HepG2 (cell line): ENCODE data around the gene MPC2. TPM values are rescaled to one million over a fixed set of nuclear protein-coding genes. Genes with fewer than 3 reads are reported as not detected.

Experiments used
- CCDC6 ChIP-seq: sonication (generic); formaldehyde crosslinking; IDR thresholded peaks from 2 replicates; pipeline ENCODE4 v1.8.1; 2022; ENCODE audit warnings: mild to moderate bottlenecking, missing genetic modification reagents, moderate library complexity
- GLI4 ChIP-seq: sonication (generic); formaldehyde crosslinking; IDR thresholded peaks from 2 replicates; pipeline ENCODE4 v1.5.1; 2020; ENCODE audit warnings: missing genetic modification reagents, mild to moderate bottlenecking, moderate library complexity, borderline replicate concordance
- HDAC1 ChIP-seq: sonication (generic); formaldehyde crosslinking; IDR thresholded peaks from 2 replicates; pipeline ENCODE4 v1.5.1; 2020; ENCODE audit warnings: mild to moderate bottlenecking, missing genetic modification reagents
- HDAC6 ChIP-seq: fragments of 200-600 bp; sonication (generic); IDR thresholded peaks from 2 replicates; pipeline ENCODE4 v1.7.0; 2017; ENCODE audit warnings: mild to moderate bottlenecking, antibody characterized with exemption, low read length, low read depth
- SMAD9 ChIP-seq: sonication (generic); formaldehyde crosslinking; IDR thresholded peaks from 2 replicates; pipeline ENCODE4 v1.5.1; 2020; ENCODE audit warnings: mild to moderate bottlenecking, missing genetic modification reagents
- TP53 ChIP-seq: sonication (generic); formaldehyde crosslinking; conservative IDR thresholded peaks from 2 replicates; pipeline ENCODE4 v1.4.0; 2020; ENCODE audit warnings: missing genetic modification reagents
- YY1 ChIP-seq: IDR thresholded peaks from 2 replicates; pipeline ENCODE4 v1.6.1; 2011; ENCODE audit warnings: low read length, low read depth, moderate library complexity, mild to moderate bottlenecking; ENCODE audit not compliant: insufficient read depth, insufficient replicate concordance
- ZFY ChIP-seq: sonication (generic); formaldehyde crosslinking; IDR thresholded peaks from 2 replicates; pipeline ENCODE4 v1.4.0; 2020; ENCODE audit warnings: missing genetic modification reagents
- ZNF121 ChIP-seq: sonication (generic); formaldehyde crosslinking; IDR thresholded peaks from 2 replicates; pipeline ENCODE4 v1.5.0; 2020; ENCODE audit warnings: mild to moderate bottlenecking, missing genetic modification reagents
- ZNF484 ChIP-seq: sonication (generic); formaldehyde crosslinking; IDR thresholded peaks from 2 replicates; pipeline ENCODE4 v1.5.1; 2020; ENCODE audit warnings: mild to moderate bottlenecking, low read depth, missing genetic modification reagents, borderline replicate concordance
- ZNF558 ChIP-seq: sonication (generic); formaldehyde crosslinking; IDR thresholded peaks from 2 replicates; pipeline ENCODE4 v1.9.0; 2022; ENCODE audit warnings: mild to moderate bottlenecking, missing genetic modification reagents, borderline replicate concordance
- ZNF652 ChIP-seq: IDR thresholded peaks from 2 replicates; pipeline ENCODE4 v1.6.1; 2016; ENCODE audit warnings: low read depth, borderline replicate concordance
- ZNF776 ChIP-seq: sonication (generic); formaldehyde crosslinking; IDR thresholded peaks from 2 replicates; pipeline ENCODE4 v1.4.0; 2020; ENCODE audit warnings: mild to moderate bottlenecking, missing genetic modification reagents
- ZNF788 ChIP-seq: sonication (generic); formaldehyde crosslinking; IDR thresholded peaks from 2 replicates; pipeline ENCODE4 v1.5.0; 2020; ENCODE audit warnings: mild to moderate bottlenecking, missing genetic modification reagents, borderline replicate concordance
- ZNF878 ChIP-seq: sonication (generic); formaldehyde crosslinking; IDR thresholded peaks from 2 replicates; pipeline ENCODE4 v1.8.1; 2023; ENCODE audit warnings: mild to moderate bottlenecking, missing genetic modification reagents, moderate library complexity
- polyA plus RNA-seq, 8 experiments: library from polyadenylated mRNA; depleted of rRNA in 3 of 8; stranded (reverse) in 7 of 8; unstranded in 1 of 8; fragments of >200 nt; fragmentation: Illumina TruSeq in 4 of 8; extraction: Trizol in 4 of 8; gene quantifications; 2 replicates each; pipeline versions ENCODE4 v1.2.1 to v1.2.3, GENCODE V29; 2011 to 2016; ENCODE audit warnings: low read depth in 4 of 8, missing spikeins in 1 of 8, mixed read lengths in 1 of 8; ENCODE audit not compliant: insufficient read depth in 1 of 8
- total RNA-seq, 5 experiments: library from RNA; depleted of rRNA; stranded (reverse); fragments of >200 nt; fragmentation: Illumina TruSeq; extraction: Trizol; gene quantifications; 2 replicates each; pipeline ENCODE4 v1.2.3, GENCODE V29; 2016; ENCODE audit warnings: low read depth in 1 of 5
- TF ChIP-seq, protein P1 (sequence below): sonication (generic); formaldehyde crosslinking; IDR thresholded peaks from 2 replicates; pipeline ENCODE4 v1.4.0; 2020; ENCODE audit warnings: mild to moderate bottlenecking, missing genetic modification reagents
- TF ChIP-seq, protein P2 (sequence below): IDR thresholded peaks from 2 replicates; pipeline ENCODE4 v1.6.1; 2016; ENCODE audit warnings: mild to moderate bottlenecking
- TF ChIP-seq, protein P3 (sequence below): sonication (generic); formaldehyde crosslinking; IDR thresholded peaks from 2 replicates; pipeline ENCODE4 v1.4.0; 2020; ENCODE audit warnings: missing genetic modification reagents, borderline replicate concordance
- TF ChIP-seq, protein P4 (sequence below): sonication (generic); formaldehyde crosslinking; IDR thresholded peaks from 2 replicates; pipeline ENCODE4 v1.5.1; 2020; ENCODE audit warnings: missing genetic modification reagents, mild to moderate bottlenecking, borderline replicate concordance
- TF ChIP-seq, protein P5 (sequence below): sonication (generic); formaldehyde crosslinking; IDR thresholded peaks from 2 replicates; pipeline ENCODE4 v1.4.0; 2020; ENCODE audit warnings: missing genetic modification reagents

Gene MPC2
- total and polyA plus RNA-seq, 2 of the 13 experiments (the other 11 are each of a cell fraction or from before 2014, with no cell fraction given): 38.8 to 136 TPM

DNA sequence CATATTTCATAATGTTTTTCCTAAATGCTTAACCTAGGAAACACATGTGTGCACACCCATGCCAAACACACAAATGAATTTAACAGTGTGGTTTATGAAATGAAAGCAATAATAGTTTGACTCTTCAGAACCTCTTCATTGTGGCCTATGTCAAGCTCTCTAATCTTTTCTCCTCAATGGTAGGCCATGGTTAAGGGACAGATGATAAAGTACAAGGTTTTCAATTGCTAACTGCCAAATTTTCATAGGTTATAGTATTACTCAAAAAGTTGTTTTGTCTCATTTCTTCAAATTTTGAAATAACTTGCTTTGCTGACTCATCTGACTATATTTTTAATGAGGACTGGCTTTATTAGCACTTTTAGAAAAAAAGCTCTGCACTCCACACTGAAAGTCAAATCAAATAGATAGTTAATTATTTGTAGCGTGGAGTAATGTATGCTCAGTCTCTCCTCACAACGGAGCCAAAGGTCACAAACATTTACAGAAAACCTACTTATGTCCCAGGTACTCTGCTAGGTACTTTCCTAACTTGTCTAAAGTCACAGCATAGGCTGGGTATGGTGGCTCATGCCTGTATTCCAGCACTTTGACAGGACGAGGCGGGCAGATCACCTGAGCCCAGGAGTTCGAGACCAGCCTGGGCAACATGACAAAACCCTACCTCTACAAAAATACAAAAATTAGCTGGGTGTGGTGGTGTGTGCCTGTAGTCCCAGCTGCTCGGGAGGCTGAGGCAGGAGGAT lies 19.9 kb downstream of the MPC2 start (continued):
- TF ChIP-seq ZNF121 (CRISPR knock-in tag): 0 out of 2 replicates have a peak, but pooled peaks have one; percentile 17
- 0 out of 2 replicates have a peak, but pooled peaks have one; percentile 16 for TF ChIP-seq HDAC1 (CRISPR knock-in tag)
- TF ChIP-seq, protein P1, sequence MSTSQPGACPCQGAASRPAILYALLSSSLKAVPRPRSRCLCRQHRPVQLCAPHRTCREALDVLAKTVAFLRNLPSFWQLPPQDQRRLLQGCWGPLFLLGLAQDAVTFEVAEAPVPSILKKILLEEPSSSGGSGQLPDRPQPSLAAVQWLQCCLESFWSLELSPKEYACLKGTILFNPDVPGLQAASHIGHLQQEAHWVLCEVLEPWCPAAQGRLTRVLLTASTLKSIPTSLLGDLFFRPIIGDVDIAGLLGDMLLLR (CRISPR knock-in tag): no peak
- TF ChIP-seq TP53 (CRISPR knock-in tag): no peak
- no peak for TF ChIP-seq HDAC6
- TF ChIP-seq, protein P2, sequence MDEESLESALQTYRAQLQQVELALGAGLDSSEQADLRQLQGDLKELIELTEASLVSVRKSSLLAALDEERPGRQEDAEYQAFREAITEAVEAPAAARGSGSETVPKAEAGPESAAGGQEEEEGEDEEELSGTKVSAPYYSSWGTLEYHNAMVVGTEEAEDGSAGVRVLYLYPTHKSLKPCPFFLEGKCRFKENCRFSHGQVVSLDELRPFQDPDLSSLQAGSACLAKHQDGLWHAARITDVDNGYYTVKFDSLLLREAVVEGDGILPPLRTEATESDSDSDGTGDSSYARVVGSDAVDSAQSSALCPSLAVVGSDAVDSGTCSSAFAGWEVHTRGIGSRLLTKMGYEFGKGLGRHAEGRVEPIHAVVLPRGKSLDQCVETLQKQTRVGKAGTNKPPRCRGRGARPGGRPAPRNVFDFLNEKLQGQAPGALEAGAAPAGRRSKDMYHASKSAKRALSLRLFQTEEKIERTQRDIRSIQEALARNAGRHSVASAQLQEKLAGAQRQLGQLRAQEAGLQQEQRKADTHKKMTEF: peak; percentile 56
- TF ChIP-seq, protein P3, sequence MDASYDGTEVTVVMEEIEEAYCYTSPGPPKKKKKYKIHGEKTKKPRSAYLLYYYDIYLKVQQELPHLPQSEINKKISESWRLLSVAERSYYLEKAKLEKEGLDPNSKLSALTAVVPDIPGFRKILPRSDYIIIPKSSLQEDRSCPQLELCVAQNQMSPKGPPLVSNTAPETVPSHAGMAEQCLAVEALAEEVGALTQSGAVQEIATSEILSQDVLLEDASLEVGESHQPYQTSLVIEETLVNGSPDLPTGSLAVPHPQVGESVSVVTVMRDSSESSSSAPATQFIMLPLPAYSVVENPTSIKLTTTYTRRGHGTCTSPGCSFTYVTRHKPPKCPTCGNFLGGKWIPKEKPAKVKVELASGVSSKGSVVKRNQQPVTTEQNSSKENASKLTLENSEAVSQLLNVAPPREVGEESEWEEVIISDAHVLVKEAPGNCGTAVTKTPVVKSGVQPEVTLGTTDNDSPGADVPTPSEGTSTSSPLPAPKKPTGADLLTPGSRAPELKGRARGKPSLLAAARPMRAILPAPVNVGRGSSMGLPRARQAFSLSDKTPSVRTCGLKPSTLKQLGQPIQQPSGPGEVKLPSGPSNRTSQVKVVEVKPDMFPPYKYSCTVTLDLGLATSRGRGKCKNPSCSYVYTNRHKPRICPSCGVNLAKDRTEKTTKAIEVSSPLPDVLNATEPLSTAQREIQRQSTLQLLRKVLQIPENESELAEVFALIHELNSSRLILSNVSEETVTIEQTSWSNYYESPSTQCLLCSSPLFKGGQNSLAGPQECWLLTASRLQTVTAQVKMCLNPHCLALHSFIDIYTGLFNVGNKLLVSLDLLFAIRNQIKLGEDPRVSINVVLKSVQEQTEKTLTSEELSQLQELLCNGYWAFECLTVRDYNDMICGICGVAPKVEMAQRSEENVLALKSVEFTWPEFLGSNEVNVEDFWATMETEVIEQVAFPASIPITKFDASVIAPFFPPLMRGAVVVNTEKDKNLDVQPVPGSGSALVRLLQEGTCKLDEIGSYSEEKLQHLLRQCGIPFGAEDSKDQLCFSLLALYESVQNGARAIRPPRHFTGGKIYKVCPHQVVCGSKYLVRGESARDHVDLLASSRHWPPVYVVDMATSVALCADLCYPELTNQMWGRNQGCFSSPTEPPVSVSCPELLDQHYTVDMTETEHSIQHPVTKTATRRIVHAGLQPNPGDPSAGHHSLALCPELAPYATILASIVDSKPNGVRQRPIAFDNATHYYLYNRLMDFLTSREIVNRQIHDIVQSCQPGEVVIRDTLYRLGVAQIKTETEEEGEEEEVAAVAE (CRISPR knock-in tag): no peak
- TF ChIP-seq GLI4 (CRISPR knock-in tag): no peak
- TF ChIP-seq YY1: no peak
- peak; percentile 58; the same call in 1 of the 2 replicates for TF ChIP-seq ZNF652 (CRISPR knock-in tag)
- no peak for TF ChIP-seq ZNF878 (CRISPR knock-in tag)
- TF ChIP-seq ZFY: 0 out of 2 replicates have a peak, but pooled peaks have one; percentile 24
- TF ChIP-seq, protein P4, sequence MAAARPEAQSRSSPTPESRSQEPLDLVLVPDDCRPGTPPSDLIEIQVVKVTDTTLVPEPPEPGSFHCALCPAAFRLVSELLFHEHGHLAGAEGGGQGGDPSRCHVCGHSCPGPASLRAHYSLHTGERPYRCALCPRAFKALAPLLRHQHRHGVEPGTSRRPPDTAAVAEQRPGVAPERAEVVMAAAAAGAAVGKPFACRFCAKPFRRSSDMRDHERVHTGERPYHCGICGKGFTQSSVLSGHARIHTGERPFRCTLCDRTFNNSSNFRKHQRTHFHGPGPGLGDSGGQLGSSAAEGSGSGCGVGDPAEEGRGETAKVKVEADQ (CRISPR knock-in tag): 0 out of 2 replicates have a peak, but pooled peaks have one; percentile 36
- TF ChIP-seq CCDC6: no peak
- no peak for TF ChIP-seq SMAD9 (CRISPR knock-in tag)
- TF ChIP-seq ZNF558: no peak
- TF ChIP-seq, protein P5, sequence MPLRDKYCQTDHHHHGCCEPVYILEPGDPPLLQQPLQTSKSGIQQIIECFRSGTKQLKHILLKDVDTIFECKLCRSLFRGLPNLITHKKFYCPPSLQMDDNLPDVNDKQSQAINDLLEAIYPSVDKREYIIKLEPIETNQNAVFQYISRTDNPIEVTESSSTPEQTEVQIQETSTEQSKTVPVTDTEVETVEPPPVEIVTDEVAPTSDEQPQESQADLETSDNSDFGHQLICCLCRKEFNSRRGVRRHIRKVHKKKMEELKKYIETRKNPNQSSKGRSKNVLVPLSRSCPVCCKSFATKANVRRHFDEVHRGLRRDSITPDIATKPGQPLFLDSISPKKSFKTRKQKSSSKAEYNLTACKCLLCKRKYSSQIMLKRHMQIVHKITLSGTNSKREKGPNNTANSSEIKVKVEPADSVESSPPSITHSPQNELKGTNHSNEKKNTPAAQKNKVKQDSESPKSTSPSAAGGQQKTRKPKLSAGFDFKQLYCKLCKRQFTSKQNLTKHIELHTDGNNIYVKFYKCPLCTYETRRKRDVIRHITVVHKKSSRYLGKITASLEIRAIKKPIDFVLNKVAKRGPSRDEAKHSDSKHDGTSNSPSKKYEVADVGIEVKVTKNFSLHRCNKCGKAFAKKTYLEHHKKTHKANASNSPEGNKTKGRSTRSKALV (CRISPR knock-in tag): no peak
- peak; percentile 18; the same call in 1 of the 2 replicates for TF ChIP-seq ZNF788 (CRISPR knock-in tag)
- no peak for TF ChIP-seq ZNF484 (CRISPR knock-in tag)
- no peak for TF ChIP-seq ZNF776
